HG03354 (cell line): ENCODE measurements around the gene ARMC9.
A peak's percentile ranks its signal among the peaks of the same experiment; 100 is the strongest.
"Not testable (repeated sequence)": the region's sequence is repeated elsewhere in the genome, so short reads cannot be mapped to it uniquely, and the experiment has no call there.

Experiments used
- ATAC-seq: cut with Tn5 transposase; IDR thresholded peaks from one replicate; pipeline ENCODE4 v1.9.1; 2021; ENCODE audit warnings: mild to moderate bottlenecking; ENCODE audit not compliant: unreplicated experiment, poor library complexity, severe bottlenecking

Gene ARMC9

GRCh38 chr2:231399853-231400680, 201.6 kb downstream of the ARMC9 start:
- no peak for ATAC-seq

GRCh38 chr2:231400681-231401080, 202.2 kb downstream of the ARMC9 start:
- ATAC-seq: not testable (repeated sequence)

- ATAC-seq: not testable (repeated sequence)
These were observed 202.7 kb downstream of the ARMC9 start for GRCh38 chr2:231401101-231401500.

GRCh38 chr2:231403421-231404182, 205.2 kb downstream of the ARMC9 start:
- not testable (repeated sequence) for ATAC-seq

GRCh38 chr2:231404183-231404578, 205.8 kb downstream of the ARMC9 start:
- not testable (repeated sequence) for ATAC-seq

GRCh38 chr2:231405601-231406367, 207.4 kb downstream of the ARMC9 start:
- ATAC-seq: not testable (repeated sequence)

- ATAC-seq: not testable (repeated sequence)
These were observed 209.3 kb downstream of the ARMC9 start for GRCh38 chr2:231407686-231408085.

- ATAC-seq: not testable (repeated sequence)
These were observed 209.9 kb downstream of the ARMC9 start for GRCh38 chr2:231408304-231408703.

GRCh38 chr2:231409776-231410175, 211.3 kb downstream of the ARMC9 start:
- no peak for ATAC-seq

- ATAC-seq: no peak
These were observed 212.0 kb downstream of the ARMC9 start for GRCh38 chr2:231410293-231411004.

- ATAC-seq: no peak
These were observed 212.8 kb downstream of the ARMC9 start for GRCh38 chr2:231411237-231411636.

- ATAC-seq: peak; percentile 97
These were observed 213.6 kb downstream of the ARMC9 start for GRCh38 chr2:231411831-231412617.

- no peak for ATAC-seq
These were observed 214.2 kb downstream of the ARMC9 start for GRCh38 chr2:231412618-231412963.

- no peak for ATAC-seq
These were observed 215.0 kb downstream of the ARMC9 start for GRCh38 chr2:231413456-231413855.

GRCh38 chr2:231413921-231414476, 215.6 kb downstream of the ARMC9 start:
- no peak for ATAC-seq

- ATAC-seq: no peak
These were observed 216.6 kb downstream of the ARMC9 start for GRCh38 chr2:231415029-231415428.

- ATAC-seq: no peak
These were observed 220.6 kb downstream of the ARMC9 start for GRCh38 chr2:231418820-231419640.
